Uterus (tissue), 2 donors: Measurements from ENCODE around the gene C1orf141.

Experiments
- POLR2A ChIP-seq, 2 donors: fragments of 450-650 bp; IDR thresholded peaks; one replicate each; pipeline ENCODE4 v1.6.1; 2016; ENCODE audit warnings: antibody characterized with exemption in 2 of 2, mild to moderate bottlenecking in 1 of 2, moderate library complexity in 1 of 2
- TF ChIP-seq, protein P1 (sequence below), 4 experiments: fragments of 200-600 bp in 2 of 4; fragments of 450-650 bp in 2 of 4; sonication (generic) in 2 of 4; IDR thresholded peaks; one replicate each; pipeline ENCODE4 v1.5.1; 2016 to 2019; ENCODE audit warnings: antibody characterized with exemption in 4 of 4, mild to moderate bottlenecking in 2 of 4, moderate library complexity in 1 of 4

DNA sequence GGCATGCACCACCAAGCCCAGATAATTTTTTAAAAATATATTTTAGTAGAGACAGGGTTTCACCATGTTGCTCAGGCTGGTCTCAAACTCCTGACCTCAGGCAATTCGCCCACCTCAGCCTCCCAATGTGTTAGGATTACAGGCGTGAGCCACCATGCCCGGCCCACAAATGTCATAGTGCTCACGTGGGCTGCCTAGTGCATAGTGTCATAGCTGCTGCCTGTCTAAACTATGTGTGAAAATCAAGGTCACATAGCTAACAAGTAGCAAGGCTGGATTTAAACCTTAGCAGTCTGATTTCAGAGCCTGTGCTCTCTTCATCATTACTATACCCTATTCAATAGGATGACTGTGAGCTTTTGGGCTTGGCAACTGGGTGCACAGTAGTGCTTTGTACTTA, 10.3 kb downstream of the C1orf141 start:
- TF ChIP-seq, protein P1, sequence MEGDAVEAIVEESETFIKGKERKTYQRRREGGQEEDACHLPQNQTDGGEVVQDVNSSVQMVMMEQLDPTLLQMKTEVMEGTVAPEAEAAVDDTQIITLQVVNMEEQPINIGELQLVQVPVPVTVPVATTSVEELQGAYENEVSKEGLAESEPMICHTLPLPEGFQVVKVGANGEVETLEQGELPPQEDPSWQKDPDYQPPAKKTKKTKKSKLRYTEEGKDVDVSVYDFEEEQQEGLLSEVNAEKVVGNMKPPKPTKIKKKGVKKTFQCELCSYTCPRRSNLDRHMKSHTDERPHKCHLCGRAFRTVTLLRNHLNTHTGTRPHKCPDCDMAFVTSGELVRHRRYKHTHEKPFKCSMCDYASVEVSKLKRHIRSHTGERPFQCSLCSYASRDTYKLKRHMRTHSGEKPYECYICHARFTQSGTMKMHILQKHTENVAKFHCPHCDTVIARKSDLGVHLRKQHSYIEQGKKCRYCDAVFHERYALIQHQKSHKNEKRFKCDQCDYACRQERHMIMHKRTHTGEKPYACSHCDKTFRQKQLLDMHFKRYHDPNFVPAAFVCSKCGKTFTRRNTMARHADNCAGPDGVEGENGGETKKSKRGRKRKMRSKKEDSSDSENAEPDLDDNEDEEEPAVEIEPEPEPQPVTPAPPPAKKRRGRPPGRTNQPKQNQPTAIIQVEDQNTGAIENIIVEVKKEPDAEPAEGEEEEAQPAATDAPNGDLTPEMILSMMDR (IDR thresholded peaks at IDR 0.05) = no peak
- TF ChIP-seq POLR2A (IDR thresholded peaks at IDR 0.05) = no peak
